DND-41 (cell line): ENCODE measurements around the gene ASPDH.

Experiments used
- CTCF ChIP-seq: IDR thresholded peaks from 2 replicates; pipeline ENCODE4 v1.5.1; 2012; ENCODE audit warnings: borderline replicate concordance, low read length, moderate library complexity, mild to moderate bottlenecking; ENCODE audit not compliant: poor library complexity, severe bottlenecking; ENCODE audit errors: extremely low read depth
- EZH2 ChIP-seq: IDR thresholded peaks from 3 replicates; pipeline ENCODE4 v1.6.1; 2012; ENCODE audit warnings: borderline replicate concordance, low read depth, mild to moderate bottlenecking, moderate library complexity, low read length, inconsistent platforms; ENCODE audit not compliant: severe bottlenecking

GRCh38 chr19:50536662-50537305 is 23.1 kb upstream of the ASPDH start:
- TF ChIP-seq CTCF (peak; percentile 10), EZH2 (no peak)
